Muscle layer of duodenum (tissue), 2 donors: ENCODE measurements around the gene SERPINA9.

Source experiments
- H3K27ac ChIP-seq: one replicate; pipeline ENCODE4 v1.7.0; 2013; ENCODE audit warnings: mild to moderate bottlenecking, low read length
- H3K27me3 ChIP-seq: one replicate; pipeline ENCODE4 v1.7.0; 2013; ENCODE audit warnings: low read depth, mild to moderate bottlenecking, control low read depth, low read length
- H3K36me3 ChIP-seq, 2 donors: one replicate each; pipeline ENCODE4 v1.7.0; 2013; ENCODE audit warnings: low read length in 2 of 2, control low read depth in 1 of 2, mild to moderate bottlenecking in 1 of 2; ENCODE audit not compliant: insufficient read depth in 2 of 2, control insufficient read depth in 1 of 2
- H3K4me1 ChIP-seq, 2 donors: one replicate each; pipeline ENCODE4 v1.7.0; 2013; ENCODE audit warnings: low read length in 2 of 2, mild to moderate bottlenecking in 2 of 2, control low read depth in 1 of 2, moderate library complexity in 1 of 2; ENCODE audit not compliant: insufficient read depth in 2 of 2, control insufficient read depth in 1 of 2
- H3K4me3 ChIP-seq, 2 donors: one replicate each; pipeline ENCODE4 v1.7.0; 2013; ENCODE audit warnings: low read length in 2 of 2, low read depth in 1 of 2, mild to moderate bottlenecking in 1 of 2
- H3K9me3 ChIP-seq, 2 donors: one replicate each; pipeline ENCODE4 v1.7.0; 2013; ENCODE audit warnings: low read length in 2 of 2, control low read depth in 1 of 2, mild to moderate bottlenecking in 1 of 2; ENCODE audit not compliant: control insufficient read depth in 1 of 2
- donor health status: healthy.

Gene SERPINA9

DNA sequence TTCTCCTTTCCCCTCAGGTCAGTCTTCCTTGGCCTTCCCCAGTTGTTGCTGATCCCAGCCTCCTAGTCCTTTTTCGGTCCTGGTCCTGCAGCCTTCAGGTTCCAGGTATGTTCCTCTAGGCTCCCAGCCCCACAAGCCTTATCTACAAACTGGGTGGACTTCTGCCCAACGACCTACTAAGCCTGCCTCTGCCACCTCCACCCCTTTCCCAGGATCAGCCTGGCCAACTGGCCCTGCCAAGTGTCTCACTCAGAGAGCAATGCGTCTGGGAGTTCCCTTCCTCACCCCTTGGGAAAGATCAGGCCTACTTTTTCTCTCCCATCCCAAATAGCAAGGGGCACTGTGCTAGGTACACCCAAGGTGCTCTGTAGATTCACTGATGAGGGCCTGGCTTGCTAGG, 33.4 kb upstream of the SERPINA9 start, which contains the start of gene SERPINA12:
Gene SERPINA12 (minus strand): TSS at position 114 of the 400 bp plus-strand sequence. CDS start 11,072 bp downstream, outside the sequence.
- Histone ChIP-seq H3K27me3 (no peaks in the 10 kb centered on the region), H3K27ac (no peak within 1 kb of the TSS), H3K4me1 (no peaks in the 10 kb centered on the region), H3K36me3 (no peaks in the 10 kb centered on the region), H3K9me3 (no peaks in the 10 kb centered on the region), H3K4me3 (no peak within 1 kb of the TSS)

DNA sequence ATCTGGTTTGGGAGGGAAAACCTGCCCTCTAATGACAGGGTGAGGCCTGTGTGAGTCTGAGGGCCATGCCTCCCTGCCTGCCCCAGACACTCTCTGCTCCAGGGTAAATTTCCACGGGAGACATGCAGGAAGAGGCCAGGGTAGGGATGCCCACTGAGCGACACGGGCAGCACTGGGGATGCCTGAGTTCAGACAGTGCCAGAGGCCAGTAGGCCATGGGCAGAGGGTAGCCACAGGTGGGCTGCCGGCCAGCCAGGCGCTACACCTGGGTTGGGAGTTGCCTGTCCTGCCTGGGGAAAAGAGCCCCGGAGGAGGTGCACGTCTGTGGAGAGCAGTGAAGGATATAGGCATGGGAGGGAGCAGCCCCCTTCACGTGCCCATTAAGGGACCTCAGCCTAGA, 29.6 kb upstream of the SERPINA9 start:
- Histone ChIP-seq H3K4me1 (no peaks in the 10 kb centered on the region), H3K27ac (no peak overlapping the region), H3K36me3 (no peaks in the 10 kb centered on the region), H3K4me3 (no peak overlapping the region), H3K27me3 (no peaks in the 10 kb centered on the region), H3K9me3 (no peaks in the 10 kb centered on the region)

GRCh38 chr14:94505206-94505605, 29.2 kb upstream of the SERPINA9 start:
- no peaks in the 10 kb centered on the region for H3K36me3 ChIP-seq
- H3K4me1 ChIP-seq = no peaks in the 10 kb centered on the region
- H3K9me3 ChIP-seq = no peaks in the 10 kb centered on the region
- no peak overlapping the region for H3K27ac ChIP-seq
- no peaks in the 10 kb centered on the region for H3K27me3 ChIP-seq
- no peak overlapping the region for H3K4me3 ChIP-seq

DNA sequence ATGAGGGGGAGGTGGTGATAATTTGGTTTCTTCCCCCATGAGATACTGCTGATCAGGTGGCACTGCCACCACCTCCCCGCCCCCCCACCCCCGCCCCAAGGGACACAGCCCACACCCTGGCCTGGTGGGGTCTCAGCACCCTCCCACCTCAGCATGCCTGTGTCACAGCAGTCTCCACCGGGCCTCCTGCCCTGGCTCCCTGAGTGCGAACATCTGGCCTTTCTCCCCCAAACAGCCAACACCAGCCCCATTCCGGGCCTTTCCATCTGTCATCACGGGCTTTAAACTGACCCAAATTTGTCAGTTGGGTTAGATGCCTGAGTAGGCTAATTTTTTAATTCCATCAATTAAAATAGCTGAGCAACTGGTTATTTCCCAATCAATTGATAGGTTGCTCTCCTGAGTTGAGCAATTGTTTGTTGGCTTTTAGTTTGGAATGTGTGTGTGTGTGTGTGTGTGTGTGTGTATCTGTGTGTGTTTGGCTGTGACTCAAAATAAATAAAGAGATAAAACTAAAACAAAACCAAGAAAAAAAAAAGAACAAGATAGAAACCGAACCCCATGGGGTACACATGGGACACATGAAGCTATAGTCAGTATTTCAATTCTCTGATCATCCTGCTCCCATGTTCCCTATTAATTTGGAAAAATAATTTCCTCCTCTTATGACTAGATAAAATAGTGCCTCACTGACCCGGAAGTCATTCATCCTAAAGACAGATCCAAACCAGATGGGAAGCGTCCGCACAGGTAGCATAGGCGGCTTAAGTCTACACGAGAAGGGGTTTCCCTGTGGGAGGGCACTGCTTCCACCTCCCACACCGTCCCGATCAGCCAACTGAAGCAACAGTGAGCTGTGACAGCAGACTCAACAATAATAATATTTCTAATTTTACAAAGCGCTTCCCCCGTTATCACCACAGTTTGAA, 25.9 kb upstream of the SERPINA9 start:
- Histone ChIP-seq H3K4me3 (no peak overlapping the region), H3K4me1 (no peaks in the 10 kb centered on the region), H3K36me3 (no peaks in the 10 kb centered on the region), H3K9me3 (no peaks in the 10 kb centered on the region), H3K27me3 (no peaks in the 10 kb centered on the region), H3K27ac (no peak overlapping the region)

- Histone ChIP-seq H3K4me1 (no peaks in the 10 kb centered on the region), H3K27me3 (no peaks in the 10 kb centered on the region), H3K36me3 (no peaks in the 10 kb centered on the region), H3K4me3 (no peak overlapping the region), H3K27ac (no peak overlapping the region), H3K9me3 (no peaks in the 10 kb centered on the region)
These were observed 24.3 kb upstream of the SERPINA9 start for GRCh38 chr14:94500264-94500663.

- H3K4me3 ChIP-seq = no peak overlapping the region
- H3K9me3 ChIP-seq = no peaks in the 10 kb centered on the region
- no peaks in the 10 kb centered on the region for H3K27me3 ChIP-seq
- no peaks in the 10 kb centered on the region for H3K36me3 ChIP-seq
- H3K4me1 ChIP-seq = no peaks in the 10 kb centered on the region
- no peak overlapping the region for H3K27ac ChIP-seq
These were observed 23.7 kb upstream of the SERPINA9 start for GRCh38 chr14:94499673-94500072.

DNA sequence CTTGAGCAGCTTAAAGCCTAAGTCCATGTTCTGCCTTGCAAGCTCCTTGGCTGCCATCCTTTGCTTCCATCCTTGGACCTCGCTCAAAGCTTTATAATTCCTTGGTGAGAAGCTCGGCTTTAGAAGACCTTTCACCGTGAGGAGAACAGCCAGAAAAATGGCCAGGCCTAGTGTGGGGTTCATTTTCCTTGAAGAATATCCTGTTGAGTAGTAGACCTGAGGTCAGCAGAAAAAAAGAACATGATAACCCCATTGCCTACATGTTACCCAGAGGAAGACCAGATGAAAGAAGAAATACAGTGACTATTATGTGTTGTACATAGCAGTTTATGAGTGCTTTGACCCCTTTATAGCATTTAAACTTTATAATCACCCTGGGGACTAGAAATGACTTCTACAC, 22.2 kb upstream of the SERPINA9 start:
- Histone ChIP-seq H3K9me3 (no peaks in the 10 kb centered on the region), H3K4me3 (no peak overlapping the region), H3K36me3 (no peaks in the 10 kb centered on the region), H3K27me3 (no peaks in the 10 kb centered on the region), H3K27ac (no peak overlapping the region), H3K4me1 (no peaks in the 10 kb centered on the region)

- Histone ChIP-seq H3K27ac (no peak overlapping the region), H3K4me1 (no peaks in the 10 kb centered on the region), H3K27me3 (no peaks in the 10 kb centered on the region), H3K36me3 (no peaks in the 10 kb centered on the region), H3K4me3 (no peak overlapping the region), H3K9me3 (no peaks in the 10 kb centered on the region)
These were observed 18.1 kb upstream of the SERPINA9 start for GRCh38 chr14:94494085-94494484.

- Histone ChIP-seq H3K27me3 (peaks cover 9% of the 10 kb centered on the region), H3K4me3 (no peak overlapping the region), H3K4me1 (peaks cover 0 to under 1% of the 10 kb centered on the region in 2 donors), H3K9me3 (no peaks in the 10 kb centered on the region), H3K36me3 (no peaks in the 10 kb centered on the region), H3K27ac (no peak overlapping the region)
These were observed 15.5 kb upstream of the SERPINA9 start for GRCh38 chr14:94491511-94491910.

DNA sequence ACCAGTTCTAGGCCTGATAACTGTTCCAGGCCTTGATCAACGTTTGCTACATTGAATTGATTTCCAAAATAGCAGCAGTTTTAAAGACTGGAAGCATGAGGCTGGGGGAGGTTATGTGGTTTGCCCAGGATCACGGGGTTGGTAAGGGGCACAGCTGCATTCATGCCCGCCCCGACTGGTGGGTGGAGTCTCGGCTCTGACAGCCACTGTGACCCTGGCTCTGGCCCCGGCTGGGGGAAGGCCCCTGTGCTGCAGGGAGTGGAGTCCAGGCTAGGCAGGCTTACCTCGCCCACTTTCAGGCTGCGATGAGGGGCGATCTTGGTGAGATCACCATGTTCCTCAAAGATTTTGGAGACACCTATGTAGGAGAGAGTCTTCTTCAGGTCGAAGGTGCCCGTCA, 13.3 kb upstream of the SERPINA9 start:
- Histone ChIP-seq H3K9me3 (no peaks in the 10 kb centered on the region), H3K36me3 (no peaks in the 10 kb centered on the region), H3K4me1 (peaks cover 0 to 7% of the 10 kb centered on the region in 2 donors), H3K27ac (no peak overlapping the region), H3K4me3 (no peak overlapping the region), H3K27me3 (peaks cover 12% of the 10 kb centered on the region)

DNA sequence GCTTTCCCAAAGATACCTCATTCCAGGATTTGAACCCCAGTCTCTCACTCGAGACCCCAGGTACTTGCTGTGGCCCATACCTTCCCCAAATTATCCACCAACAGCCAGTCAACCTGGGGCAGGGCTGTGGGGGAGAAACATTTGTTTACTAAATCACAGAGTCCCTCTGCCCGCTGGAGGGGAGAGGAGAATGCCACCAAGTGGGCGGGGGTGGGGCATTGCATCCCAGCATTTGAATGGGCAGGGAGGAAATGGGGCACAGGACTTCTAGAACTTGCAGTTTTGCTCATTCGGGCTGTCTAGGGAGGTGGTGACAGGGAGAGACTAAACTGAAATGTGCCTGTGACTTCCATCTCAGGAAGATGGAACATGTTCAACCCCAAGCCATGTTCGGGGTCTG, 10.9 kb upstream of the SERPINA9 start:
- peaks cover 0 to 7% of the 10 kb centered on the region in 2 donors for H3K4me1 ChIP-seq
- no peak overlapping the region for H3K27ac ChIP-seq
- H3K36me3 ChIP-seq = no peaks in the 10 kb centered on the region
- no peak overlapping the region for H3K4me3 ChIP-seq
- H3K9me3 ChIP-seq = no peaks in the 10 kb centered on the region
- peaks cover 12% of the 10 kb centered on the region for H3K27me3 ChIP-seq
